Right lobe of liver (tissue), 6 donors: ENCODE results near the gene SEMG2. TPM values are rescaled to one million over a fixed set of nuclear protein-coding genes. Genes with fewer than 3 reads are reported as not detected.

Experiments used
- ATAC-seq, 4 donors: fragments of 200-7000 bp; cut with Tn5 transposase; one replicate each; pipeline ENCODE4 v1.9.1; 2020; ENCODE audit warnings: mild to moderate bottlenecking in 4 of 4, moderate library complexity in 4 of 4
- DNase-seq, 3 donors: peaks; one replicate each; pipeline ENCODE4 v3.0.0-alpha.2; 2020
- H3K27ac ChIP-seq, 3 donors: fragments of 200-600 bp; one replicate each; pipeline ENCODE4 v1.8.0; 2022
- H3K27me3 ChIP-seq, 2 donors: fragments of 200-600 bp; one replicate each; pipeline ENCODE4 v1.8.0; 2022
- H3K36me3 ChIP-seq, 4 donors: fragments of 200-600 bp; sonication (generic) in 1 of 4; one replicate each; pipeline versions ENCODE4 v1.5.1 to v1.8.0; 2017 to 2022; ENCODE audit warnings: control low read depth in 1 of 4
- H3K4me1 ChIP-seq, 4 donors: fragments of 200-600 bp; sonication (generic) in 1 of 4; one replicate each; pipeline versions ENCODE4 v1.5.1 to v1.8.0; 2017 to 2022; ENCODE audit warnings: control low read depth in 1 of 4
- H3K4me3 ChIP-seq, 3 donors: fragments of 200-600 bp; one replicate each; pipeline ENCODE4 v1.8.0; 2022
- H3K9me3 ChIP-seq, 4 donors: fragments of 200-600 bp; sonication (generic) in 1 of 4; one replicate each; pipeline versions ENCODE4 v1.5.1 to v1.8.0; 2017 to 2022; ENCODE audit warnings: control low read depth in 1 of 4
- POLR2A ChIP-seq: fragments of 450-650 bp; IDR thresholded peaks from one replicate; pipeline ENCODE4 v1.6.1; 2017; ENCODE audit warnings: antibody characterized with exemption, mild to moderate bottlenecking
- WGBS: methylation state at CpG from one replicate; pipeline ENCODE4 v1.1.6; 2018; ENCODE audit warnings: low coverage, low lambda C conversion rate; ENCODE audit not compliant: insufficient coverage; ENCODE audit errors: missing lambda C conversion rate; 5-methylcytosine and 5-hydroxymethylcytosine counted together
- intact Hi-C, 2 donors: fragments of 100-400 bp; cut with DNase I; formaldehyde crosslinking; loops; one replicate each; pipeline versions ENCODE4 v1.11.2 to v1.14.1; 2022
- total RNA-seq, 6 experiments: library from RNA; depleted of rRNA in 2 of 6; stranded (reverse); fragments of >200 nt in 2 of 6; fragmentation: NEBNext Ultra II Directional in 3 of 6; extraction: Animal tissue kit (Norgen Biotek cat#: 25700) in 3 of 6; gene quantifications; one replicate each; pipeline versions ENCODE4 v1.1.0 to v1.2.4, GENCODE V29; 2016 to 2023
- TF ChIP-seq, protein P1 (sequence below), 4 donors: fragments of 200-600 bp in 3 of 4; fragments of 450-650 bp in 1 of 4; IDR thresholded peaks; one replicate each; pipeline versions ENCODE4 v1.5.1 to v1.8.0; 2016 to 2022; ENCODE audit warnings: antibody characterized with exemption in 4 of 4, mild to moderate bottlenecking in 2 of 4
- donor health status: DM: no; HTN: yes; CAD: no.
- donor health status: DM: no; HTN: no; CAD: no.
- donor health status: DM: no; HTN: no; CAD: no.
- donor health status: DM: no; HTN: yes; CAD: no.
- donor health status: DM: no; HTN: yes; CAD: no.

Gene SEMG2
- total RNA-seq, 6 experiments from 2014 or later, result not detected

DNA sequence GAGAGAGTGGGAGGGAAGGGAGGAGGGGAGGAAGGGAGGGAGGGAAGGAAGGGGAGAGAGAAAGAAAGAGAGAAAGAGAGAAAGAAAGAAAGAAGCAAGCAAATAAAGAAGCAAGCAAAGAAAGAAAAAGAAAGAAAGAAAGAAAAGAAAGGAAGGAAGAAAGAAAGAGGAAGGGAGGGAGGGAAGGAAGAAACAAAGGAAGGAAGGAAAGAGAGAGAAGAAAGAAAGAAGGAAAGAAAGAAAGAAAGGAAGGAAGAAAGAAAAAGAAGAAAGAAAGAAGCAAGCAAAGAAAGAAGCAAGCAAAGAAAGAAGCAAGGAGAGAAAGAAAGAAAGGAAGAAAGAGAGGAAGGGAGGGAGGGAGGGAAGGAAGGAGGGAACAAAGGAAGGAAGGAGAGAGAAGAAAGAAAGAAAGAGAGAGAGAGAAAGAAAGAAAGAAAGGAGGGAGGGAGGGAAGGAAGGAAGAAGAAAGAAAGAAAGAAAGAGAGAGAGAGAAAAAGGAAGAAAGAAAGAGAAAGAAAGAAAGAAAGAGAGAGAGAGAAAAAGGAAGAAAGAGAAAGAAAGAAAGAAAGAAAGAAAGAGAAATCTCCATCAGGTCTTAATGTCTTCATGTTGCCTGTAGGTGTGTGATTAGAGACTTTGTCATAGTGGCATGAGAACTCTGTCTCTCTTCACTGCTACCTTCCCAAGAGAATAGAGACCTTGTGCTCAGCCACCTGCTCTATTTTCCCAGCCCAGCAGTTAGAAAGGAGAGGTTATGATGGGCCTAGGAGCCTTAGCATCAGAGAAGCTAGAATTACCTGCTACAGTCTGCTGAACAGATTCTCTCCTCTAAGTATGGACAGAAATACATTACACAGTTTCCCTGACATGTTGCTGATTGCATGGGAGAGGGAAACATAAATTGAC, 9.4 kb upstream of the SEMG2 start:
- DNase-seq, result no peak
- Histone ChIP-seq H3K36me3 (no peaks in the 10 kb centered on the region), H3K4me3 (no peak overlapping the region), H3K9me3 (no peaks in the 10 kb centered on the region), H3K27ac (no peak overlapping the region), H3K27me3 (no peaks in the 10 kb centered on the region), H3K4me1 (no peaks in the 10 kb centered on the region)
- TF ChIP-seq, protein P1, sequence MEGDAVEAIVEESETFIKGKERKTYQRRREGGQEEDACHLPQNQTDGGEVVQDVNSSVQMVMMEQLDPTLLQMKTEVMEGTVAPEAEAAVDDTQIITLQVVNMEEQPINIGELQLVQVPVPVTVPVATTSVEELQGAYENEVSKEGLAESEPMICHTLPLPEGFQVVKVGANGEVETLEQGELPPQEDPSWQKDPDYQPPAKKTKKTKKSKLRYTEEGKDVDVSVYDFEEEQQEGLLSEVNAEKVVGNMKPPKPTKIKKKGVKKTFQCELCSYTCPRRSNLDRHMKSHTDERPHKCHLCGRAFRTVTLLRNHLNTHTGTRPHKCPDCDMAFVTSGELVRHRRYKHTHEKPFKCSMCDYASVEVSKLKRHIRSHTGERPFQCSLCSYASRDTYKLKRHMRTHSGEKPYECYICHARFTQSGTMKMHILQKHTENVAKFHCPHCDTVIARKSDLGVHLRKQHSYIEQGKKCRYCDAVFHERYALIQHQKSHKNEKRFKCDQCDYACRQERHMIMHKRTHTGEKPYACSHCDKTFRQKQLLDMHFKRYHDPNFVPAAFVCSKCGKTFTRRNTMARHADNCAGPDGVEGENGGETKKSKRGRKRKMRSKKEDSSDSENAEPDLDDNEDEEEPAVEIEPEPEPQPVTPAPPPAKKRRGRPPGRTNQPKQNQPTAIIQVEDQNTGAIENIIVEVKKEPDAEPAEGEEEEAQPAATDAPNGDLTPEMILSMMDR (IDR thresholded peaks at IDR 0.05), result no peak
- no peak for TF ChIP-seq POLR2A
- no peak for ATAC-seq
- intact Hi-C loops, result no loop called here

DNA sequence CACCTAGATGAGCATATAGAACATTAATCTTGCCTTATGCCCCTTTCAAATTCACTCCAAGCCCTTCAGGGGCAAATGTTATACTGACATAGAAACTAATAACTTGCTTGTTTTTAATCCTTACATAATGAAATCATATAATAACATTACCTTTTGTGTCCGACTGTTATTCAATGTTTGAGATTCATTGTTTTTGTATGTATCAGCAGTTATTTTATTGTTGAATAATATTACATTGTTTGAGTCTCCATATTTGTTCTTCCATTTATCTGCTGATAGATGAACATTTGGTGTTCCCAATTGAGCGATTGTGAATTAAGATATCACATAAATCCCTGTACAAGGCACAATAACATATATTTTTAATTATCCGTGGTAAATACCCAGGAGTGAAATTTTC, 8.3 kb upstream of the SEMG2 start:
- no peak for TF ChIP-seq POLR2A
- TF ChIP-seq, protein P1 (IDR thresholded peaks at IDR 0.05), result no peak
- ATAC-seq, result no peak
- intact Hi-C loops, result no loop called here
- Histone ChIP-seq H3K4me3 (no peak overlapping the region), H3K4me1 (no peaks in the 10 kb centered on the region), H3K9me3 (no peaks in the 10 kb centered on the region), H3K27ac (no peak overlapping the region), H3K27me3 (no peaks in the 10 kb centered on the region), H3K36me3 (no peaks in the 10 kb centered on the region)
- no peak for DNase-seq
- WGBS, result 64% methylated on average over 3 of the region's 3 CpGs

DNA sequence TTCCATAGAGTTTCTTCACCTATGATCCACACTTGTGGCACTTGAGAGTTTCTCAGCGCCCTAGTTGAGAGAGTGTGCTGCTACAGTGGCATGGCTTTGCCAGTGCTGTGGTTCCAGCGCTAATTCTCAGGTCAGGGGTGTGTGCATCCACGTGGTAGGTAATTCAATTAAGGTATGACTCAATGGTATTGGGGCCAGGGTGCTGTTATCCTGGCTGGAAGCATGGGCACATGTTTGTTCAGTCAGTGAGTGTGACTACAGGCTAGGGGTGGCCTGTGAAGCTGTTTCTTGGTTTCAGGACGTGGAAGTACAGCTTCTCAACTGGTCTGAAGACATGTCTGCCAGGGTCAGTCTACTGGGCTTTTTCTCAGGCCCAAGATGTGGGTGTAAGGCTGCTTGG, 3.0 kb upstream of the SEMG2 start:
- Histone ChIP-seq H3K36me3 (no peaks in the 10 kb centered on the region), H3K27me3 (no peaks in the 10 kb centered on the region), H3K27ac (no peak overlapping the region), H3K4me3 (no peak overlapping the region), H3K9me3 (no peaks in the 10 kb centered on the region), H3K4me1 (no peaks in the 10 kb centered on the region)
- DNase-seq, result no peak
- intact Hi-C loops, result no loop called here
- TF ChIP-seq POLR2A, result no peak
- TF ChIP-seq, protein P1 (IDR thresholded peaks at IDR 0.05), result no peak
- 60% methylated on average over 2 of the region's 4 CpGs for WGBS
- no peak for ATAC-seq

DNA sequence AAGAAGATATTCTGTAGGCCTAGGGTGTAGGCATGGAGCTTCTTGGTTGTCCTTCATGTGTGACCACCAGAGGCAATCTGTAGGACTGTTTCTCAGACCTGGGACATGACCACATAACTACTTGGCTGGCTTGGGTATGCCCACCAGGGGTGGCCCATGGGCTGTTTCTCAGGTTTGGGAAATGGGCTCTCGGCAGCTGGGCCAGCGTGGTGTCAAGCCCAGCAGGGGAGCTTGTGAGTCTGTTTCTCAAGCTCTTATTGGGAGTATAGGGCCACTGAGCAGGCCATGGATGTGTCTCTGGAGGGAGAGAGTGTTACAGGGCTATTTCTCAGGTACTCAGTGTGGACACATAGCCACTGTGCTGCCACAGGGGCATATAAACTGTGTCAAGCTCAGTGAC, 2.5 kb upstream of the SEMG2 start:
- TF ChIP-seq, protein P1 (IDR thresholded peaks at IDR 0.05), result no peak
- TF ChIP-seq POLR2A, result no peak
- H3K9me3 ChIP-seq, result no peaks in the 10 kb centered on the region
- H3K4me1 ChIP-seq, result no peaks in the 10 kb centered on the region
- DNase-seq (no peak), ATAC-seq (no peak)
- no peak overlapping the region for H3K27ac ChIP-seq
- H3K4me3 ChIP-seq, result no peak overlapping the region
- intact Hi-C loops, result no loop called here
- no CpG with 5 or more reads among the region's 2 CpGs for WGBS
- no peaks in the 10 kb centered on the region for H3K36me3 ChIP-seq
- H3K27me3 ChIP-seq, result no peaks in the 10 kb centered on the region
